Testis (tissue), 2 donors: Measurements from ENCODE around the gene UVSSA.

Source experiments
- POLR2A ChIP-seq: fragments of 450-650 bp; IDR thresholded peaks from one replicate; pipeline ENCODE4 v1.6.1; 2017; ENCODE audit warnings: antibody characterized with exemption, mild to moderate bottlenecking, moderate library complexity
- TF ChIP-seq, protein P1 (sequence below), 3 experiments: fragments of 450-650 bp in 2 of 3; fragments of 200-600 bp in 1 of 3; sonication (generic) in 1 of 3; IDR thresholded peaks; one replicate each; pipeline ENCODE4 v1.5.1; 2016 to 2019; ENCODE audit warnings: antibody characterized with exemption in 3 of 3, mild to moderate bottlenecking in 2 of 3, moderate library complexity in 1 of 3

DNA sequence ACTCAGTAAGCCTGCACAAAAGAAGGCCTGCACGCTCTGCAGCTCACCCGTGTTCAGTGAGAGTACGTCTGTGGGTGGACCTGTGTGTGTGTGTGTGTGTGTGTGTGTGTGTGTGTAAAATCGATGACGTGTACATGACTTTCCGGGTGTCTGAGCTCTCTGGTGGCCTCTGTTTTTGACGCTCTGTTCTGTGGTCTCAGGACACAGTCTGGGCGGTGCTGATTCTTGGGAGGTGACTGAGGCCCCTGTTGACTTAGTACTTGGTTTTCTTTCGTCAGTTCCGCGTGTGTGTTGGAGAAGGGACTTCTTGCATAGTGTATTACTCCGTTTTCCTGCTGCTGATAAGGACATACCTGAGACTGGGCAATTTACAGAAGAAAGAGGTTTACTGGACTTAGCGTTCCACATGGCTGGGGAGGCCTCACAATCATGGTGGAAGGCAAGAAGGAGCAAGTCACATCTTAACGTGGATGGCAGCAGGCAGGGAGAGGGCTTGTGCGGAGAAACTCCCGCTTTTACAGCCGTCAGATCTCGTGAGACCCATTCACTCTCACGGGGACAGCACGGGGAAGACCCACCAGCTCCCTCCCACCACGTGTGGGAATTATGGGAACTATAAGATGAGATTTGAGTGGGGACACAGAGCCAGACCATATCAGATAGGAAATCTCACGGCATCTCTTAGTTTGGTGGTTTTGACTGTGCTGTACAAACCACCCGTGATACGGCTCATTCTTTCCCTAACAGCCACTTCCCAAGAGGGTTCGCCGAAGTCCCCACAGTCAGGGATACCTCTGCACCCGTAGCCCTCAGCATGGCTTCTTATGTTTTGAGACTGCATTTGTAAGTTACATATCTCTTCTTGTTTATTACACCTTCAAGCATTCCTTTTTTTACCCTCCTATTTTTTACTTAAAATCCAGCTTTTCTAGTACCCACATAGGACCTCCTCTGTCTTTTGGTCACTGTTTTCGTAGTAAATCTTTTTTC, 24.5 kb downstream of the UVSSA start:
- TF ChIP-seq, protein P1, sequence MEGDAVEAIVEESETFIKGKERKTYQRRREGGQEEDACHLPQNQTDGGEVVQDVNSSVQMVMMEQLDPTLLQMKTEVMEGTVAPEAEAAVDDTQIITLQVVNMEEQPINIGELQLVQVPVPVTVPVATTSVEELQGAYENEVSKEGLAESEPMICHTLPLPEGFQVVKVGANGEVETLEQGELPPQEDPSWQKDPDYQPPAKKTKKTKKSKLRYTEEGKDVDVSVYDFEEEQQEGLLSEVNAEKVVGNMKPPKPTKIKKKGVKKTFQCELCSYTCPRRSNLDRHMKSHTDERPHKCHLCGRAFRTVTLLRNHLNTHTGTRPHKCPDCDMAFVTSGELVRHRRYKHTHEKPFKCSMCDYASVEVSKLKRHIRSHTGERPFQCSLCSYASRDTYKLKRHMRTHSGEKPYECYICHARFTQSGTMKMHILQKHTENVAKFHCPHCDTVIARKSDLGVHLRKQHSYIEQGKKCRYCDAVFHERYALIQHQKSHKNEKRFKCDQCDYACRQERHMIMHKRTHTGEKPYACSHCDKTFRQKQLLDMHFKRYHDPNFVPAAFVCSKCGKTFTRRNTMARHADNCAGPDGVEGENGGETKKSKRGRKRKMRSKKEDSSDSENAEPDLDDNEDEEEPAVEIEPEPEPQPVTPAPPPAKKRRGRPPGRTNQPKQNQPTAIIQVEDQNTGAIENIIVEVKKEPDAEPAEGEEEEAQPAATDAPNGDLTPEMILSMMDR (IDR thresholded peaks at IDR 0.05), result no peak
- TF ChIP-seq POLR2A, result no peak
